Gastroesophageal sphincter (tissue), 3 donors: ENCODE data around the gene ZNF106.

Experiments
- POLR2A ChIP-seq, 2 donors: fragments of 450-650 bp; IDR thresholded peaks; one replicate each; pipeline ENCODE4 v1.6.1; 2017; ENCODE audit warnings: antibody characterized with exemption in 2 of 2, mild to moderate bottlenecking in 2 of 2, moderate library complexity in 1 of 2
- POLR2AphosphoS5 ChIP-seq: sonication (generic); formaldehyde crosslinking; IDR thresholded peaks from one replicate; pipeline ENCODE4 v1.6.1; 2017; ENCODE audit warnings: antibody characterized with exemption
- TF ChIP-seq, protein P1 (sequence below), 4 experiments: fragments of 200-600 bp in 2 of 4; fragments of 450-650 bp in 2 of 4; sonication (generic) in 1 of 4; IDR thresholded peaks; one replicate each; pipeline ENCODE4 v1.5.1; 2017 to 2019; ENCODE audit warnings: antibody characterized with exemption in 4 of 4, mild to moderate bottlenecking in 2 of 4, moderate library complexity in 2 of 4

GRCh38 chr15:42392309-42393024, 98.5 kb downstream of the ZNF106 start:
- TF ChIP-seq, protein P1, sequence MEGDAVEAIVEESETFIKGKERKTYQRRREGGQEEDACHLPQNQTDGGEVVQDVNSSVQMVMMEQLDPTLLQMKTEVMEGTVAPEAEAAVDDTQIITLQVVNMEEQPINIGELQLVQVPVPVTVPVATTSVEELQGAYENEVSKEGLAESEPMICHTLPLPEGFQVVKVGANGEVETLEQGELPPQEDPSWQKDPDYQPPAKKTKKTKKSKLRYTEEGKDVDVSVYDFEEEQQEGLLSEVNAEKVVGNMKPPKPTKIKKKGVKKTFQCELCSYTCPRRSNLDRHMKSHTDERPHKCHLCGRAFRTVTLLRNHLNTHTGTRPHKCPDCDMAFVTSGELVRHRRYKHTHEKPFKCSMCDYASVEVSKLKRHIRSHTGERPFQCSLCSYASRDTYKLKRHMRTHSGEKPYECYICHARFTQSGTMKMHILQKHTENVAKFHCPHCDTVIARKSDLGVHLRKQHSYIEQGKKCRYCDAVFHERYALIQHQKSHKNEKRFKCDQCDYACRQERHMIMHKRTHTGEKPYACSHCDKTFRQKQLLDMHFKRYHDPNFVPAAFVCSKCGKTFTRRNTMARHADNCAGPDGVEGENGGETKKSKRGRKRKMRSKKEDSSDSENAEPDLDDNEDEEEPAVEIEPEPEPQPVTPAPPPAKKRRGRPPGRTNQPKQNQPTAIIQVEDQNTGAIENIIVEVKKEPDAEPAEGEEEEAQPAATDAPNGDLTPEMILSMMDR (IDR thresholded peaks at IDR 0.05): no peak
- no peak for TF ChIP-seq POLR2AphosphoS5
- TF ChIP-seq POLR2A (IDR thresholded peaks at IDR 0.05): no peak
